Suprapubic skin (tissue), 3 donors: ENCODE measurements around the gene CDH5.

ENCODE experiments used
- POLR2A ChIP-seq, 2 donors: fragments of 450-650 bp; IDR thresholded peaks; one replicate each; pipeline ENCODE4 v1.6.1; 2017; ENCODE audit warnings: antibody characterized with exemption in 2 of 2, mild to moderate bottlenecking in 2 of 2, moderate library complexity in 2 of 2
- TF ChIP-seq, protein P1 (sequence below), 2 donors: fragments of 200-600 bp in 1 of 2; fragments of 450-650 bp in 1 of 2; sonication (generic) in 1 of 2; IDR thresholded peaks; one replicate each; pipeline ENCODE4 v1.5.1; 2016 to 2019; ENCODE audit warnings: antibody characterized with exemption in 2 of 2, mild to moderate bottlenecking in 1 of 2, moderate library complexity in 1 of 2

DNA sequence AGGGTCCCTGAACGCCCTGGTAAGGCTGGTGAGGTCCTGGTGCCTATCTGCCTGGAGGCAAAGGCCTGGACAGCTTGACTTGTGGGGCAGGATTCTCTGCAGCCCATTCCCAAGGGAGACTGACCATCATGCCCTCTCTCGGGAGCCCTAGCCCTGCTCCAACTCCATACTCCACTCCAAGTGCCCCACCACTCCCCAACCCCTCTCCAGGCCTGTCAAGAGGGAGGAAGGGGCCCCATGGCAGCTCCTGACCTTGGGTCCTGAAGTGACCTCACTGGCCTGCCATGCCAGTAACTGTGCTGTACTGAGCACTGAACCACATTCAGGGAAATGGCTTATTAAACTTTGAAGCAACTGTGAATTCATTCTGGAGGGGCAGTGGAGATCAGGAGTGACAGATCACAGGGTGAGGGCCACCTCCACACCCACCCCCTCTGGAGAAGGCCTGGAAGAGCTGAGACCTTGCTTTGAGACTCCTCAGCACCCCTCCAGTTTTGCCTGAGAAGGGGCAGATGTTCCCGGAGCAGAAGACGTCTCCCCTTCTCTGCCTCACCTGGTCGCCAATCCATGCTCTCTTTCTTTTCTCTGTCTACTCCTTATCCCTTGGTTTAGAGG lies 37.1 kb downstream of the CDH5 start:
- TF ChIP-seq, protein P1, sequence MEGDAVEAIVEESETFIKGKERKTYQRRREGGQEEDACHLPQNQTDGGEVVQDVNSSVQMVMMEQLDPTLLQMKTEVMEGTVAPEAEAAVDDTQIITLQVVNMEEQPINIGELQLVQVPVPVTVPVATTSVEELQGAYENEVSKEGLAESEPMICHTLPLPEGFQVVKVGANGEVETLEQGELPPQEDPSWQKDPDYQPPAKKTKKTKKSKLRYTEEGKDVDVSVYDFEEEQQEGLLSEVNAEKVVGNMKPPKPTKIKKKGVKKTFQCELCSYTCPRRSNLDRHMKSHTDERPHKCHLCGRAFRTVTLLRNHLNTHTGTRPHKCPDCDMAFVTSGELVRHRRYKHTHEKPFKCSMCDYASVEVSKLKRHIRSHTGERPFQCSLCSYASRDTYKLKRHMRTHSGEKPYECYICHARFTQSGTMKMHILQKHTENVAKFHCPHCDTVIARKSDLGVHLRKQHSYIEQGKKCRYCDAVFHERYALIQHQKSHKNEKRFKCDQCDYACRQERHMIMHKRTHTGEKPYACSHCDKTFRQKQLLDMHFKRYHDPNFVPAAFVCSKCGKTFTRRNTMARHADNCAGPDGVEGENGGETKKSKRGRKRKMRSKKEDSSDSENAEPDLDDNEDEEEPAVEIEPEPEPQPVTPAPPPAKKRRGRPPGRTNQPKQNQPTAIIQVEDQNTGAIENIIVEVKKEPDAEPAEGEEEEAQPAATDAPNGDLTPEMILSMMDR (IDR thresholded peaks at IDR 0.05), result no peak
- TF ChIP-seq POLR2A (IDR thresholded peaks at IDR 0.05), result no peak
